ENCODE results near the gene CEP85L.

The CEP85L gene

DNA sequence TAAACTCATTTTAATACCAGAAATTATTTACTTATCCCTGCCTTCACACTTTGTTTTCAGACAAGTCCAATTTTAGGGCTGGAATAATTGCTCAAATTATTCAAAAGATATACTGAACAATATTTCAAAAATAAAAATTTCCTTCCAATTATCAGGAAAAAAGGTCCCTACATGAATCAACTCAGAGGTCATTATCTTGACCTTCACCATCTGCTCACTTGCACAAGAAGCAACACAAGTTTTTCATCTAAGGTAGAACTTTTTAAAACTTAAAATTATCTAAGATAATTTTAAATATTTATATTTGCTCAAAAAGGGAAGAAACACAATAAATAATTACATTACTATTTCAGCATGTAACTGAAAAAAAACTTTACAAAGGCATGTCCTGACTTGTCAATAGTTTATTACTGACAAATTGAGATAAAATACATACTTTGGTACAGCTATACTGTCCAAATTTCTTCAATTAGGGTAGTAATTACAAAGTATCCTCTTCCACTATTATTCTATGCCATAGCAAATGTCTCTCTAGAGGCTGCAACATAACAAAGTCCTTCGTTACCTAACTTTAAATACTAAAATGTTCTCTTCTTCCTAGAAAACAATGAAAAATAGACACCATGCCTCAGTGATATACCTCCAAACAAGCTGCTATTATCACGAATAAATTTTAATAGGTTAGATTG lies 2.4 kb downstream of the CEP85L start:
- H3K9me3 Mint-ChIP-seq, result no peaks in the 10 kb centered on the region
- H3K27me3 Mint-ChIP-seq, result no peaks in the 10 kb centered on the region
- peaks cover 44% of the 10 kb centered on the region for H3K36me3 Mint-ChIP-seq (ENCODE audit: low read depth)
- H3K4me1 Mint-ChIP-seq (ENCODE audit: low read depth), result peaks cover 61% of the 10 kb centered on the region
- H3K27ac Mint-ChIP-seq, result no peak overlapping the region
- DNase-seq, result no peak
- peak overlapping the region; percentile 89 for H3K4me3 Mint-ChIP-seq

- no peak overlapping the region for H3K4me3 Mint-ChIP-seq
- no peaks in the 10 kb centered on the region for H3K9me3 Mint-ChIP-seq
- H3K27me3 Mint-ChIP-seq, result no peaks in the 10 kb centered on the region
- no peak for DNase-seq
- H3K36me3 Mint-ChIP-seq (ENCODE audit: low read depth), result peaks cover 42% of the 10 kb centered on the region
- no peak overlapping the region for H3K27ac Mint-ChIP-seq
- peaks cover 58% of the 10 kb centered on the region for H3K4me1 Mint-ChIP-seq (ENCODE audit: low read depth)
Measured at GRCh38 chr6:118646977-118647376, 4.4 kb downstream of the CEP85L start.

DNA sequence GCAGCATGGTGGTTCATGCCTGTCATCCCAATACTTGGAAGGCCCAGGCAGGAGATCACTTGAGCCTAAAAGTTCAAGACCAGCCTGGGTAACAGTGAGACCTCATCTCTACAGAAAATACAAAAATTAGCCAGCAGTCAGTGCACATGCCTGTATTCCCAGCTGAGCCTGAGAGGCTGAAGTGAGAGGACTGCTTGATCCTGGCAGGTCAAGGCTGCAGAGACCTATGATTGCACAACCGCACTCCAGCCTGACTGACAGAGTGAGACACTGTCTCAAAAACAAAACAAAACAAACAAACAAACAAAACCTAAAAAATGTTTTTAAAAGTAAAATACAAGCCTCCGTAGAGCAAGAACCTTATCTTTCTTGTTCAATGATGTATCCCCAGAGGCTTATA lies 6.0 kb downstream of the CEP85L start:
- Mint-ChIP-seq H3K27me3 (no peaks in the 10 kb centered on the region), H3K4me1 (ENCODE audit: low read depth) (peaks cover 66% of the 10 kb centered on the region), H3K36me3 (ENCODE audit: low read depth) (peaks cover 34% of the 10 kb centered on the region), H3K27ac (no peak overlapping the region), H3K4me3 (no peak overlapping the region), H3K9me3 (no peaks in the 10 kb centered on the region)
- DNase-seq, result no peak

- H3K27me3 Mint-ChIP-seq, result no peaks in the 10 kb centered on the region
- H3K4me1 Mint-ChIP-seq (ENCODE audit: low read depth), result peaks cover 68% of the 10 kb centered on the region
- no peak for DNase-seq
- peaks cover 26% of the 10 kb centered on the region for H3K36me3 Mint-ChIP-seq (ENCODE audit: low read depth)
- H3K4me3 Mint-ChIP-seq, result no peak overlapping the region
- H3K9me3 Mint-ChIP-seq, result no peaks in the 10 kb centered on the region
- H3K27ac Mint-ChIP-seq, result peak overlapping the region; percentile 40
Measured at GRCh38 chr6:118644007-118644406, 7.4 kb downstream of the CEP85L start.

DNA sequence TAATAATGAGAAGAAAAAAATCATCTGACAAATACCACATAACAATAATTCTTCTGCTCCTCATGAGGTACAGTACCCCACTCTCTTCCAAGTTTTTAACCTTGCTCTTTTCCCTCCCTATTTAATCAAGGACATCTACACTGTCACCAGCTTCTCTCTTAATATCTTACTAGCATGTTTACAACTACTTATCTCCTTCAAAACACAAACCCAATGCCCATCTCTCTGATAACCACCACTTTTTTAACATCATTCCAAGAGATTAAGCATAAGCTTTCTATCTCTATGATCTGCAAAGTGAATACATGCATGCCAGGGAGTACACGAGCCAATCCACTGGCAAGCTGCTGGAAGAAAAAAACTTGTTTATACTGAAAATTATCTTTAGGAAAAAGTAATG lies 10.3 kb downstream of the CEP85L start:
- Mint-ChIP-seq H3K27me3 (no peaks in the 10 kb centered on the region), H3K36me3 (ENCODE audit: low read depth) (peaks cover 22% of the 10 kb centered on the region), H3K4me3 (no peak overlapping the region), H3K27ac (no peak overlapping the region), H3K4me1 (ENCODE audit: low read depth) (peaks cover 76% of the 10 kb centered on the region), H3K9me3 (no peaks in the 10 kb centered on the region)
- DNase-seq, result no peak

GRCh38 chr6:118639054-118639964 lies 12.1 kb downstream of the CEP85L start:
- peaks cover 16% of the 10 kb centered on the region for H3K36me3 Mint-ChIP-seq (ENCODE audit: low read depth)
- H3K9me3 Mint-ChIP-seq, result no peaks in the 10 kb centered on the region
- peaks cover 82% of the 10 kb centered on the region for H3K4me1 Mint-ChIP-seq (ENCODE audit: low read depth)
- H3K4me3 Mint-ChIP-seq, result no peak overlapping the region
- DNase-seq, result no peak
- no peaks in the 10 kb centered on the region for H3K27me3 Mint-ChIP-seq
- no peak overlapping the region for H3K27ac Mint-ChIP-seq

DNA sequence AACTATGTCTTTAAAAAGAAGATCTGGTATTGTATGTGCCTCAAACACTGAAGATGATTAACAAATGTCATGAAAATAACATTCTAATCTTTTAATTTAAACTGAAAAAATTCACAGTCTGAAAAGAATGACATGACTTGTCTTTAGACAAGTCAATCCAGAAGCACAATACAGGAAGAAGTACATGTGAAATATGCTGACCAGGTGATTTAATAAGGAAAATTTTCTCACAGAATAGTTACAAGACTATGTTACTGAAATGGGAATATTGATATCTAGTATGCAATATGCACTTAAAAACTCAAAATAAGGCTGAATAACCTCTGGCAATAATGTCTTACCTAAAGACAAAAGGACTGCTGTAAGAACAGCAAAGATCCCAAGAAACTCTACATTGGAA lies 13.1 kb downstream of the CEP85L start:
- H3K9me3 Mint-ChIP-seq, result no peaks in the 10 kb centered on the region
- DNase-seq, result no peak
- H3K27ac Mint-ChIP-seq, result no peak overlapping the region
- H3K4me3 Mint-ChIP-seq, result no peak overlapping the region
- H3K4me1 Mint-ChIP-seq (ENCODE audit: low read depth), result peaks cover 78% of the 10 kb centered on the region
- peaks cover 16% of the 10 kb centered on the region for H3K36me3 Mint-ChIP-seq (ENCODE audit: low read depth)
- no peaks in the 10 kb centered on the region for H3K27me3 Mint-ChIP-seq

- no peak overlapping the region for H3K4me3 Mint-ChIP-seq
- H3K4me1 Mint-ChIP-seq (ENCODE audit: low read depth), result peaks cover 83% of the 10 kb centered on the region
- H3K36me3 Mint-ChIP-seq (ENCODE audit: low read depth), result peaks cover 31% of the 10 kb centered on the region
- no peaks in the 10 kb centered on the region for H3K9me3 Mint-ChIP-seq
- H3K27ac Mint-ChIP-seq, result no peak overlapping the region
- no peaks in the 10 kb centered on the region for H3K27me3 Mint-ChIP-seq
- DNase-seq, result no peak
Measured at GRCh38 chr6:118635909-118636735, 15.3 kb downstream of the CEP85L start.

DNA sequence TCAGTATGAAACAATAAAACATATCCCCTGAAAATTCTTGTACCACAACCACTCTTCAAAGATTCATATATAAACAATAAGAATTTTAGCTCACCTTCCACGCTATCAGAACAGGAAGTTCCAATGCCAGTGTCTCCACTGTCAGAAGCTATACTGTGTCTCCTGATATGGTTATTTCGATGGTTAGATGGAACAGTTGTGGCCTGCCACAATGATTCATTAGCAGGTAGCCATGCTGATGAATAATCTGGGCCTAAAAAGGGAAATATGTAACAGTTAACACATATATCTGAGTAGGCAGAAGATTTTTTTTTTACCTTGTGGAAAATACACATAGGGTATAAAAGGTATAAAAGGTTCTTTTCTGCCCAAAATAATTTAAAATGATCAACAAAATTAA lies 19.0 kb downstream of the CEP85L start:
- Mint-ChIP-seq H3K36me3 (ENCODE audit: low read depth) (peaks cover 66% of the 10 kb centered on the region), H3K27ac (peak overlapping the region; percentile 77), H3K27me3 (no peaks in the 10 kb centered on the region), H3K4me3 (no peak overlapping the region), H3K9me3 (no peaks in the 10 kb centered on the region), H3K4me1 (ENCODE audit: low read depth) (peaks cover 85% of the 10 kb centered on the region)
- no peak for DNase-seq

GRCh38 chr6:118630923-118631322 lies 20.5 kb downstream of the CEP85L start:
- no peak for DNase-seq
- no peak overlapping the region for H3K4me3 Mint-ChIP-seq
- H3K36me3 Mint-ChIP-seq (ENCODE audit: low read depth), result peaks cover 70% of the 10 kb centered on the region
- H3K9me3 Mint-ChIP-seq, result peaks cover 6% of the 10 kb centered on the region
- H3K27ac Mint-ChIP-seq, result no peak overlapping the region
- H3K4me1 Mint-ChIP-seq (ENCODE audit: low read depth), result peaks cover 82% of the 10 kb centered on the region
- no peaks in the 10 kb centered on the region for H3K27me3 Mint-ChIP-seq

DNA sequence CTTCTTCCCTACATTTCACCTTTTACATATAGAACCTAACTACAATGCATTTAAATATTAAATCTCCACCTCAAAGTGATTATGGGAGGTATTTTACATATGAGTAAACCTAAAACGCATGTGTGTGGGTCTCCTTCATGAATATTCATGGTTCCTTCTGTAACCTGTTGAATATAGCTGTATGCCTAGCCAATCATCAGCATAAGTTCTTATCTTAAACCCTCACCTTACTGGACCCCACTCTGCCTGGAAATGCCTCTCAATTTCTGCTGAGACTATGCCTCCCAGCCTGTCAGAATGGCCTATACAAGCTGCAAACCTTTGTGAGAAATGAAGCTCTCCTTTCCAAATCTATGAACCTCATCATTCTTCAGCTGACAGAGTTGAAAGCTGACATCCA lies 21.3 kb downstream of the CEP85L start:
- Mint-ChIP-seq H3K9me3 (peaks cover 6% of the 10 kb centered on the region), H3K36me3 (ENCODE audit: low read depth) (peaks cover 73% of the 10 kb centered on the region)

DNA sequence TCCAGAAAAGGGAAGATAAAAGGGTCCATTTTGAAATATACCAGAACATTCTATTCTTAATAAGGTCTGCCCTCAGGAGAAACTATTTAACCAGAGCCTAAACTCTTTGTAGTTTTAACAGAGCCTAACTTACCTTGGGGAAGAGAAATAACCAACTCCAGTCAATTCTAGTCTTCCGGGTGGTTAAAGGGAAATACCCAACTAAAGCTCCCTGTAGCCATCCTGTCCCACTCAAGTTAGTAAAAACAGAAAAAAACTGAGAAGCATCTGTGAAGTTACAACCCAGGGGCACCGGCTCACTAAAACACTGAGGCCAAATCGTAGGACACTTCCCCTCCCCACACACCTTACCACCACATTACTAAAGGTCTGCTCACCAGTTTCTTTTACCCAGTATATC lies 23.7 kb downstream of the CEP85L start:
- Mint-ChIP-seq H3K4me1 (ENCODE audit: low read depth) (peaks cover 80% of the 10 kb centered on the region), H3K27me3 (no peaks in the 10 kb centered on the region), H3K27ac (no peak overlapping the region), H3K4me3 (no peak overlapping the region), H3K9me3 (peaks cover 6% of the 10 kb centered on the region), H3K36me3 (ENCODE audit: low read depth) (peaks cover 76% of the 10 kb centered on the region)
- DNase-seq, result no peak

More for the DNA sequence above, 21.3 kb downstream of the CEP85L start:
- Mint-ChIP-seq H3K4me1 (ENCODE audit: low read depth) (peaks cover 76% of the 10 kb centered on the region), H3K4me3 (no peak overlapping the region), H3K27ac (peak overlapping the region; percentile 26), H3K27me3 (no peaks in the 10 kb centered on the region)
- DNase-seq, result no peak

DNA sequence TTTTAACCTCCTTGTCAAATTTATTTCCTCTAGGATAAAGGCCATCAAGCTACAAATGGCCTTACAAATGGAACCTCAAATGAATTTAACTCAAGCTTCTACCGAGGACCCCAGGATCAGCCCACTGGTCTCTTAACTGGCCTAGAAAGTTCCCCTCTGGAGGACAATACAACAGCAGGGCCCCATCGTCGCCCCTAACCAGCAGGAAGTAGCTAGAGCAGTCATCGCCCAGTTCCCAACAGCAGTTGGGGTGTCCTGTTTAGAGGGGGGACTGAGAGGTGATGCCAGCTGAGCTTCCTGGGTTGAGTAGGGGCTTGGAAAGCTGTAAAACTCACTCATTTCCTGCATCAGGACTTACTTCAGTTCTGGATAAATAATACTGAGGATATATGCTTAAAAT lies 25.6 kb downstream of the CEP85L start:
- Mint-ChIP-seq H3K27ac (no peak overlapping the region), H3K4me1 (ENCODE audit: low read depth) (peaks cover 82% of the 10 kb centered on the region), H3K36me3 (ENCODE audit: low read depth) (peaks cover 59% of the 10 kb centered on the region), H3K4me3 (no peak overlapping the region), H3K9me3 (peaks cover 6% of the 10 kb centered on the region), H3K27me3 (no peaks in the 10 kb centered on the region)
- DNase-seq, result no peak

DNA sequence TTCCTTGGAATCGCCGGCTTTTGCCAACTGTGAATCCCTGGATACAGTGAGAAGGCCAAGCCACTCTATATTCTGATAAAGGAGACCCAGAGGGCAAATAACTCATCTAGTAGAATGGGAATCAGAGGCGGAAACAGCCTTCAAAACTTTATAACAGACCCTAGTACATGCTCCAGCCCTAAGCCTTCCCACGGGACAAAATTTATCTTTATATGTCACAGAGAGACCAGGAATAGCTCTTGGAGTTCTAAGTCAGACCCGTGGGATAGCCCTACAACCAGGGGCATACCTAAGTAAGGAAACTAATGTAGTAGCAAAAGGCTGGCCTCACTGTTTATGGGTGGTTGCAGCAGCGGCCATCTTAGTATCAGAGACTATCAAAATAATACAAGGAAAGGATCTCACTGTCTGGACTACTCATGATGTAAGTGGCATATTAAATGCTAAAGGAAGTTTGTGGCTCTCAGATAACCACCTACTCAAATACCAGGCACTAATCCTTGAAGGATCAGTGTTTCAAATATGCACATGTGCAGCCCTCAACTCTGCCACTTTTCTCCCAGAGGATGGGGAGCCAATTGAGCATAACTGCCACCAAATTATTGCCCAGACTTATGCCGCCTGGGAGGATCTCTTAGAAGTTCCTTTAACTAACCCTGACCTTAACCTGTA lies 29.5 kb downstream of the CEP85L start:
- no peak for DNase-seq
- Mint-ChIP-seq H3K9me3 (peaks cover 6% of the 10 kb centered on the region), H3K27ac (no peak overlapping the region), H3K27me3 (no peaks in the 10 kb centered on the region), H3K36me3 (ENCODE audit: low read depth) (peaks cover 33% of the 10 kb centered on the region), H3K4me1 (ENCODE audit: low read depth) (peaks cover 81% of the 10 kb centered on the region), H3K4me3 (no peak overlapping the region)

Measured in activated T-cell treated with anti-CD3 and anti-CD28 coated beads, Interleukin-2, amount 50 U/mL, for 24 hours (primary cell).